GM21447 (cell line): ENCODE data around the gene THRA.

Source experiments
- ATAC-seq: cut with Tn5 transposase; IDR thresholded peaks from one replicate; pipeline ENCODE4 v1.9.1; 2021; ENCODE audit not compliant: unreplicated experiment

THRA gene

DNA sequence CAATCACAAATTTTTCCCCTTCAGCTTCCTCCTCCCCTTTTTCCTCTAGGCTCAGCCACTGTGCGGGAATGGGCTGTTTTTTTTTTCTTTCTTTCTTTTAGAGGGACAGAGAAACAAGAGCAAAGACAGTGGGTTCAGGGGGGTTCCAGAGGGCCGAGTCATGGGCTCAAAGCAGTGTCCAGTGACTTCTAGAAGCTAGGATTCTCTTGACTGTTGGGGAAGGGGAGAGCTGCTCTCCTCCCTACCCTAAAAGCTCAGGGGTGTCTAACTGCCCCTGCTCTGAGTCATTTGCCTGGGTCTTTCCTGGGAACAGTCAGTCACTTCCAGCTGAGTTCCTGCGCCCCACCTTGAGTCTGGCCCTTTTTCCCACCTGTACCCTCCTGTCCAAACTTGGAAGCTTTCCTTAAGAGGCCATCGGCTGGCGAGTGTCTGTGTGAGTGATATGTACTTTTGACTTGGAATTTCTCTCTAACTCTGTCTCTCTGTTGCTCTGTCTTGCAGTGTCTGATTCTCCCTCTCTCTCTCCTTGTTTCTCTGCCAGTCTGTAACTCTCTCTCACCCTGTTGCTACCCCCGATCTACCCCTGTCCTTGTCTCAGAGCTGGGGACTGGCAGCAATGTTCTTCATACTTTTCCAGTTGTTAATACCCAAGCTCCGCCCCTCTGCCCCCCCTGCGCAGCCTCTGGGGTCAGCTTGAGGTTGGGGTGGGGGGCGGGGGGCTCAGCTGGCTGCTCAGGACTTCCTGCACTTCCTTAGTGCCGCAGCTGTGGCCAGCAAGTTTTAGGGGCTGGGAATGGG lies 2.4 kb downstream of the THRA start:
- ATAC-seq, result no peak

DNA sequence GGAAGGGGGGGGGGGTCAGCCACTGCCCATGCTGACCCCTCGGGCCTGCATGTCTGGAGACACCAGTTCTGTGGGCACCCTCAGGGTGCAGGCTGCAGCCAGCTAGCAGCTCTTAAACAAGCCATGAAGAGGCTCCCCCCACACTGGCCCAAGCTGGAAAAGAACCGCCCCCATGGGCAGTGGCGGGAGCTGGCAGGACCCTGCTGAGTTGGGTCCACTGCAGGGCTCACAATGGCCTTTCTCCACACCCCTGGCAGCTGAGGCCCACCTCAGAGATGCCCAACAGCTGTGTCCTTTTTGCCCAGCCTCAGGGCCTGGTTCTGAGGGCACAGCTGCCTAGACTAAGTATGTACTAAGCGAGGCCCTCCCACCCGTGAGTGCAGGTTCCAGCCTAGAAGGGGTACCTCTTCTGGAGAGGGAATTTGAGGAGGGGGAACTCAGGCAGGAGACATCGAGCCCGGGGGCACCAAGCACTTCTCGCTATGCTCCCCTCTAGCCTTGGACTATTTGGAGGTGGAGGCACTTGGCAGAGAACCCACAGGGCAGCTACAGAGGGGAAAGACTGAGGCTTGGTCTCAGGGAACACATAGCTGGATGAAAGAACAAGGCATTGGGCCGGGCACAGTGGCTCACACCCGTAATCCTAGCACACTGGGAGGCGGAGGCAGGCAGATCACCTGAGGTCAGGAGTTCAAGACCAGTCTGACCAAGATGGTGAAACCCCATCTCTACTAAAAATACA lies 3.2 kb downstream of the THRA start:
- no peak for ATAC-seq

DNA sequence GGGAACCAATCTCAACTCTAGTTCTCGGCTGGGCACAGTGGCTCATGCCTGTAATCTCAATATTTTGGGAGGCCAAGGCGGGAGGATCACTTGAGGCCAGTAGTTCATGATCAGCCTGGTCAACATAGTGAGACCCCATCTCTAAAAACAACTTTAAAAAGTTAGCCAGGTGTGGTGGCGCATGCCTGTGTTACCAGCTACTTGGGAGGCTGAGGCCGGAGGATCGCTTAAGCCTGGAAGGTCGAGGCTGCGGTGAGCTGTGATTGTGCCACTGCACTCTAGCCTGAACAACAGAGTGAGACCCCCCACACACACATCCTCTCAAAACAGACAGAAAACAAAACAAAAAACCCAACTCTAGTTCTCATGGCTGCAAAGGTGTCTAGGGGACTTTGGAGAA lies 4.9 kb downstream of the THRA start:
- ATAC-seq, result no peak

DNA sequence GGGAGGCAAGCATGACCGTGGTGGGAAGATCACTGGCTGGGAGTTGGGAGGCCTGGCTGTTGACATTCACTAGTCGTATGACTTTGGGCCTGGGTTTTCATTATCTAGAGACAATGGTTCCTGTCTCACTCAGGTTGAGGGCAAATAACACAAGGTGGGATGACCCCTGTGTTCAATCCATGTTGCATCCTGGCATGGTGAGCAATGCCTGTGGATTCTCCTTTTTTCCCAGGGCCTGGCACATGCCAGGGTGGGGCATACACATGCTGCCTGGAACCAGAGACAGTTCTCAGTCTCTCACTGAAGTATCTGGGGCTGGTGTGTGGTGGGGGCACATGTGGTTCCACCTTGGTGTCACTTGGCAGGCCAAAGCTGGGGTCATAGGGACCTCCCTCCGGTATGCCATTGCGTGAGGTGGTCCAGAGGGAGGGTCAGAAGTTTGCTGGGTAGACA lies 5.4 kb downstream of the THRA start:
- no peak for ATAC-seq

DNA sequence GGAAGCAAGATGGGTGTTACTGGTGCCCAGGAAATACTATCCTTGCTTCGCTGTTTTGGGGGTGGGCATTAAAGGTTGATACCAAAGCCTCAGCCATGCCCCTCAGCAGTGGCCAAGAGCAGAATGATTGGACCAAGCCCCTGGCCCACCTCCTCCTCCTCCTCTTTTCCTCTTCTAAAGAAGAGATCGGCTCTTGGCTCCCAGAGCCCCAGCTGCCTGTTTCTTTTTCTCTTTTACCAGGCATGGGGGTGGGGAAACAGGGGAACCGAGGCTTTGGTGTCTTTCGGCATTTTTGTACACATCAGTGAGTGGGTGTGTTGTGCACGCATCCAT lies 5.8 kb downstream of the THRA start:
- ATAC-seq, result no peak

DNA sequence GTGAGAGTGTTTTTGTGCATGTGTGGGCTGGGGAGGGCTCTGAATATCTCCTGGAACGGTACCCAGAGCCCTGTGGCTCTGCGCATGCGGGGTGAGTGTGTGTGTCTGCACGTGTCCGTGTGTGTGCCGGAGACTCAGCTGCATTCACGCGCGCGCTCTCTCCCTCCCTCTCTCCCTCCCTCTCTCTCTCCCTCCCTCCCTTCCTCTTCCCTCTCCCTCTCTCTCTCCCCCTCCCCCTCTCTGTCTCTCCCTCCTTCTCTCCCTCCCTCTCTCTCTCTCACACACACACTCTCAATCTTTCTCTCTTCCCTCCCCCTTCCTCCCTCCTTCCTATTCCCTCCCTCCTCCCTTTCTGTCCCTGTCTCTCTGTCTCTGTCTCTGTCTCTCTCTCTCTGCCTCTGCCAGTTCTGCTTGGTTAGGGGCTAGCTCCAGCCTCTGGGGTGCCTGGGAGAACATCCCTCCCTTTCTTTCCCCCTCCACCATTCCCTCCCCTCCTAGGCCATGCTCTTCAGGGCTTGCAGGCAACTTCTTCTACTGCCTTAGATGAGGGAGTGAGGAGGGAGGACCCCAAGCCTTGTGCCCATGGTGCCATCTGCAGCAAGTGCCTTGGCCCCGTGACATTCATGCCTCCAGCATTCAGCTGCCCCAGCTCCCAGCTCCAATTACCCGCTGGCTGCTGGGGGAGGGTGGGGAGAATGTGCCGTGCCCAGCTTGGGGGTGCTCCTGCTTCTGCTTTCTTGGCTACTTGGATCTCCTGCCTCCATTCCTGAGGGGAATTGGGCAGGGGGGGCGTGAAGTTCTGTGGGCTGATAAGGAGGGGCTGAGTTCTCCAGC lies 6.4 kb downstream of the THRA start:
- ATAC-seq, result no peak

DNA sequence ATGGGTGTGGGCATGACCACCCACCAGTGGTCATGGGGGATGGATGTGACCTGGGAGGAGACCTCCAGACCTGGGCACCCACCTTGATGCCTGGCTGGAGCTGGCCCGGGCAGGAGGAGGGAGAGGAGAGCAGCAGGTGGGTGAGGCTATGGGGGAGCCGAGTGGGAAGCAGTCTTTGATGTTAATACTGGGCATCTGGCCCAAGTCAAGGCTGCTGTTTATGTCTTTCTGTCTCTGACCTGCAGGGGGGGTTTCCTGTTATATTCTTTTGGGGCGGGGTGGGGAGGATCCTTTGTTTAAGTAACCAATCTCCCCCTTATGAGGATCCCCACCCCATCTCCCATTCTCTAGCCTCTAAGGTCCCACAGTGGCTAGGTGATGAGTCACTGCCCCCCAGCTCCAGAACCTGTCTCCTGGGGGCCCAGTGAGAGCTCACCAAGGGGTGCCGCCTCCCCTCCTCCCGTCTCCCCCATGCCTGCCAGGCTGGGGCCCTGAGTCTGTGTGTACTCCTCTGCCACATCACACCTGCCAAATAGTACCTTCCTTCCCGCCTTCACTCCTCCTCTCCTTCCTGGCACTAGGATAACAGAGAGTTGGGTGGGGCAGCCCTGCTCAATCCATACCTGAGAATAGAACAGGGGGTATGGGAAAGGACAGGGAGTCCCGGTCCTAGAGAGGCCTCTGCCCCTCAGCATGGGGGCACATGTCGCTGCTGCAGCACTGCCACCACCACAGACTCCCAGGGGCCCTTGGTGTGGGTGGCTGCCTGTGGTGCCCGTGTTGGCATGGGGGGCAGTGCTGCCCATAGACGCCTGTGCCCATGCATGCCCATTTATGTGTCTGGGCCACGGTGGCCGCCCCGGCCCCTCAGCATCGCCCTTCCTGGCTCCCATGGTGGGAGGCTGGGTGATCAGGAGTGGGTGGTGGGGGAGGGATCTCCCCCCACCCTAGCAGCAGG lies 7.3 kb downstream of the THRA start:
- ATAC-seq, result no peak

DNA sequence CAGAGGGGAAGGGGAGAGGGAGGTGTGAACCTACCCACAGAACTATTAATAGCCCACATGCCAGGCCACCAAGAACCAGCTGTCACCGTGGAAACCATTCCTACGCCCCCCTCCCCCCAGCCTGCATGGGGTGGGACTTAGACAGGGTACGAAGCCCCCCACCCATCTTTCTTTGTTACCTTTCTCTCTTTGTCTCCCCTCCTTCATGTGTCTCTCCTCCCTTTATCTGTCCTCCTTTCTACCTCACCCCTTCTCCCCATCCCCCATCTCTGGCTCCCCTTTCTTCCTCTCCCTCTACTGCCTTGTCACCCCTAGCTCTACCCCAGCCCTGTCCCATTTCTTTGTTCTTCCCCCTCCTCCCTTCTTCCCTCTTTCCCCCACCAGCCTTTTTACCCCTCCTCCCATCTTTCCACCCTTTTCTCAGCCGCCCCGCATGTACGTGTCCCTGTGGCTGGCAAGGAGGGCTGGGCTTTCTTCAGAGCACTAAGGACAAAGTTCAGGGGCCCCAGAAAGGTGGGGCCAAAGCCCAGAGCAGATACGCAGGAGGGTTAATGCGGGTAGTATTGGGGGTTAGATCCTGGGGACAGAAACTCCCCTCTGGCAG lies 8.0 kb downstream of the THRA start:
- ATAC-seq, result no peak

DNA sequence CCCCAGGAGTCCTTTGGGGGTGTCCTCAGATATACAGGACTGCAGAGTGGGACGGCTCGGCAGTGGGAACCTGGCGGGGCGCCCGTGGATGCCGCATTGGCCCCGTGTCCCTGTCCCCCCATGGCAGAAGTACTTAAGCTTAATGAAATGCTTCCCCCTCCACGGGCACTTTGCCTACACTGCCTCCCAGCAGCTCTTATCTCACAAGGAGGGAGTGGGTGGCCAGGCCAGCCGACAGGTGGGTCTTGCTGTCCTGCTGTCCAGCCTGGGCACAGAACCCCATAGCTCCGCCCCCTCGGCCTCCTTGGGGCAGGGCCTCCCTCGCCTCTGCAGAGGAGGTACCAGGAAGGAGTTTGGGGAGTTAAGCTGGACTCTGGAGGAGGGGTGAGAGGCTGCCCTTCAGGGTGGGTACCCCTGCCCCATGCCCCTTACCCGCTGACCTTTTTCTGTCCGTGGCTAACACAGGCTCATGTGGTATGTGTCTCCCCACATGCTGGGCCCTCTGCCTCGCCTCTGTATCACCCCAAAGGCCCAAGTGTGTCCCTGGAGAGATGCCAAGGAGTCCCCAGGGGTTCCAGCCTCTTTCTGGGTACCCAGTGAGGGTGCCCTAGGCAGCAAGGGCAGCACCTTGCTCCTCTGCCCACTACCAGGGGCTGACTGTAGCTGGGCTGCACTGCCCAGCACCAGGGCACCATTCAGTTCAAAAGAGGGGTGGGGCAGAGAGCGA lies 8.7 kb downstream of the THRA start:
- ATAC-seq, result no peak

DNA sequence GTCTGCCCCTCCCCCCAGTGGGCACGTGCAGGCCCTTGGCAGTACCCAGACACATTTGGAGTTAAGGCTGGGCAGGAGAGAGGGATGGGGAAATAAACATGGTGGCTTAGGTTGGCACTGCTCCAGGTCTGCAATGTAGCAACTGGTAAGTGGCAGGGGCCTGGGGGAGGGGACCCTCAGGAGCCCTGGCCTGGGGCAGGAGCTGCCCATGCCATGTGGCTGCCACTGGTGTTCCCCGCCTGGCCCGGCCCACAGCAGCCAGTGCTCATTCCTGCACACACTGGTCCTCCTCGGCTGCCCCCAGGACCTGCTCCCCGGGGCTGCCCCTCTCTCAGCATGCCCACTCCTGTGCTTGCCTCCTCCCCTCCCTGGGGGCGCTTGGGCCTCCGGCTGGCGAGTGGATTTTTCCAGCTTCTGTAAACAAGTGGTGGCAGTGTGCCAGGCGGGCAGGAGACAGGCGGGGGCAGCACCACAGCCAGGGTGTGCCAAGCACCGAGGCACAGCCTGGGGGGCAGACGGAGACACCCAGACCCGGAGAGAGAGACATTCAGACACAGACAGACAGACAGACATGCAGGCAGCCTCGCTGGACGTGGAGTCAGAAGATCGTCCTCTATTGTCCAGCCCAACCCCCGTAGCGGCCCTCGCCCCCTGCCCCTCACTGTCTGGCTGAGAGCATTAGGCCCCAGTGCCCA lies 9.4 kb downstream of the THRA start:
- no peak for ATAC-seq

DNA sequence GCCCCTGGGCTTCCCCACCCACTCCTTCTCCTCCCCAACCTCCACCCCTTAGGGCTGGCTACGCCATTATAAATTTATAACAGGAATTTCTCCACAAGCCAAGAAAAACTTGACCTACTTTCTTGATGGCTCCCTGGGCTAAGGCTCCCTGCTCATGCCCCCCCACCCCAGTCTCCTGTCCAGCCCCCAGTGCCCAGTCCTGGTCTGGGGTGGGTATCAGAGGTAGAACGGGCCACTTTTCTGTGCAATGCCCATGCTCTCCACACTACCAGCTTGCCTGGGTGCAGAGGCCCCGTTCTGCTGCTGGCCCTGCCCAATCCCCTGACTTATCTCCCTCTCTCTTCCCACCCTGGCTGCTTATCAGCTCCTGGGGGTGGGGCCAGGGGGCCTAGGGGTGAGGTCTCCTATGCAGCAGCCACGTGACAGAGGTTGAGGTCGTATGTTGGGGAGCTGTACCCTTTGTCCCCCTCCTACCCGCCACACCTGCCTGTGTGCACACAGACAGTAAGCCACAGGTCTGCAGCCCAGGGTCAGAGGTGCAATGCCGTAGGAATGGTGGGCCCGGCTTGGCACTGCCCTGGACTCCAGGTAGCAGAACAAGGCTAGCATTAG lies 10.1 kb downstream of the THRA start:
- ATAC-seq, result no peak

DNA sequence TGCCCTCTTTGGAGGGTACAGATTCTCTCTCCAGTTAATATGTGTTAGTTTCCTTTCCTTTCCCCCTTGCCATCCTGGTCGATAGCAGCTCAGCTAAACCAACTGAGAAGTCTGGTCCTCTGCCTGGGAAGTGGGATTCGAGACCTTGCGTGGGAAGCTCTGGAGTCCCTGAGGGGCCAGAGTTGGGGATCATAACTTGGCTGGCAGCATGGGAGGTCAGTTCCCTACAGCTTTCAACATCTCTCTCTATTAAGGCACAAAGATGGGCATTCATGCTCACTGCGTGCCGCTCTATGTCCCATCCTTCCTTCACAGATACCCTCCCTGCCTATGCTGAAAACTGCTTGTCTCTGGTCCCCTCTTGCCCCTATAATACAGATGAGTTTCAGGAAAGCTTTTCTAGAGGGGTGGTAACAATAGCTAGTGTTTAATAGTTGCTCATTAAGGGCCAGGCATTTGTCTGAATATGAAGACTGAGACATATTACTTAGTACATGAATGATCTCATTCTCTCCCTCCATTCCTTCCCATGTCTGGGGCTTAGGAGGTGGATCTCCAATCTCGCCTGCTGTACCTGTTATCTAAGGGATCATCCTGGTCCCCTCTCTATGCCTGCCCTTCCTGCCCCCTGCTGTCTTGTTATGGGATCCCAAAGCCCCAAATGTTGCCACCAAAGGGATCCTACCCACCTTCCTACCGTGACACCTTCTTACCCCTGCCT lies 10.8 kb downstream of the THRA start:
- no peak for ATAC-seq

DNA sequence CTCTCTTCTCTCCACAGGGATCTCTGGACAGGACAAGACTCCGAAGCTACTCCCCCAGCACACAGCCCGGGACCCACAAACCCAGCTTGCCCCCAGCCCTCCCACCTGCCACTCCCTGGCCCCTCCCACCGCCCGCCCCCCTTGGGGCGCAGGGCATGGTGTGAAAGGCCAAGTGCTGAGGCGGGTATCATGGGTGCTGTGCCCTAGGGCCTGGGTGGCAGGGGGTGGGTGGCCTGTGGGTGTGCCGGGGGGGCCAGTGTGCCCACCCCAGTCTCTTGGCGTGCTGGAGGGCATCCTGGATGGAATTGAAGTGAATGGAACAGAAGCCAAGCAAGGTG lies 11.4 kb downstream of the THRA start:
- no peak for ATAC-seq

DNA sequence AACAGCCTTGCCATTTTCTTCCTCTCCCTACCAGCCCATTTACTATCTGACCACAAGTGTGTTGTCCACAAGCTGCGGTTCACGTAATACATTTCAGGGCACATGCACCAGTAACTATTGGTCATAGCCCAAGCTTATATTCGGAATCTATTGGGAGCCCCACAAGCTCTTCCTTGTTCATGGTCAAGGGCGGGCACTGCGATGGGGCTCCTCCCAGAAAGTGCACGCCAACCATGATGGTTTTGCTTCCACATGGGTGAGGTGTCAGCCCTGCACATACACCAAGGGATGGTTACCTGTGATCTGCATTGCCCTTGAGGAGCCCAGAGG lies 12.1 kb downstream of the THRA start:
- no peak for ATAC-seq

DNA sequence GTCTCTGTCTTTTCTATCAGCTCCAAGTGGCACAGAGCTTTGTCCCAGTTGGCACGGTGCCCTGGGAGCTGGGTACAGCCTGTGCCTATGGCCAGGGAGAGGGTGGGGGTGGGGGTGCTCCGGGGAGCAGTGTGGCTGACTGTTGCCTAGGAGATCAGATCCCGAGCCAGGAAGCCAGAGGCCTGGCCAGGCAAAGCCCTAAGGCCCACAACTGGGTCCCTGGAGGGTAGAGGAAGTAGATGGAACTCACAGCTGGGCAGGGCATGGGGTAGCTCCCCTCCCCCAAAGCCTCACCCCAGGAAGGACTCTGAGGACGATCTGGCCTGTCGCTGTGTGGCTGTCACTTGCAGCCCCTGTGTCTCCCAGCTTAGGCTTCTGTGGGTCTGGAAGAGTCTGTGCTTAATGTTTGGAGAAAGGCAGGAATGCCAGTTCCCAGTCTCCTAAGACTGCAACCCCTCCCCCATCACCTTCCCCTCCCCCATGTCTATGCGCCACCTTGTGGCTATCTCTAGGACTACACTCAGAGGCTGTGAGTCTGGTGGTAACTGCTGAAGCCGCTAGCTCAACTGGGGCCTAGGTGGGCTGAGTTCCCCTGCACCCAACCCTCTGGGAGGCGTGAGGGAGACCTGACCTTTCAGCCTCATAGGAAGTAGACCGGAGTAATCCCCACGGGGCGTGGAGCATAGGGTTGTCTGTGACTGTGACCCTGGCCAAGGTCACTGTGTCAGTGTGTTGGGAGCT lies 12.6 kb downstream of the THRA start:
- no peak for ATAC-seq

DNA sequence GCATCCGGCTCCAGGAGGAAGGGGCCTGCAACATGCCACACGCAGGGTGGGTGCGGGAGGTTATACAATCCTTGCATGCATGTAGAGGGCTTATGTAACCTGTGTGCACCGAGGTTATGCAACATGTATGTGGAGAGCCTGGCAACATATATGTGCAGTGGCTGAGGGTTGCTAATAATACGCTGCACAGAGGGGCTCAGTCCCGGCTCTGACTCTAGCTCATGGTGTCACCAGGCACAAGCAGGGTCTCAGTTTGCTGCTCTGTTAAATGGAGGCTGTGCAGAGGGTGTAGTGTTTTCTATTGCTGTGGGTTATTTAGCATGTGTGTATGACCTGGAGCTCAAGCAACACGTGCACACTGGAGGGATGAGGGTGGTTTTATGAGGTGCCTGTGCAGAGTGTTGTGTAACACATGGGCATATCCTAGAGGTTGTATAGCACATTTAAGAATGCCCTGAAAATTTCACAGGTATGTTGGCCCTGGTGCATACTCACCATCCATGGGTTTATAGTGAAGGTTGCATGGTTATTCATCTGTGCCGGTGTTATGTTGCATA lies 13.3 kb downstream of the THRA start:
- ATAC-seq, result no peak

DNA sequence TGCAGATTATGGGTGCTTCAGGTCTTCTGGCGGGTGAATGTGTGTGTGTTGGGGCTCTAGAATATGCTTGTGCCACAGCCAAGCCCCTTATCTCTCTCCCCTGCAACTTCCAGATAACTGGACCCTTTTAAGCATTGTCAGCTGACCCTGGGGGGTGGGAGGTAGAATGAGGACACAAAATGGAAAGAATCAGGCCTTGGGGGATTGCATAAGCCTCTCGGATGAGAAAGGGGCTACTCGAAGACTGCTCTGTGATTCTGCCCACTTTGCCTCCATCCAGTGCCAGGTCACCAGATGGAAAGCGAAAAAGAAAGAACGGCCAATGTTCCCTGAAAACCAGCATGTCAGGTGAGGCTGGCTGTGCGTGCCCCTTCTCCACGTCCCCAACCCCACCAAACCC lies 13.8 kb downstream of the THRA start:
- ATAC-seq, result no peak
